ENCODE measurements around the gene SETD7.

DNA sequence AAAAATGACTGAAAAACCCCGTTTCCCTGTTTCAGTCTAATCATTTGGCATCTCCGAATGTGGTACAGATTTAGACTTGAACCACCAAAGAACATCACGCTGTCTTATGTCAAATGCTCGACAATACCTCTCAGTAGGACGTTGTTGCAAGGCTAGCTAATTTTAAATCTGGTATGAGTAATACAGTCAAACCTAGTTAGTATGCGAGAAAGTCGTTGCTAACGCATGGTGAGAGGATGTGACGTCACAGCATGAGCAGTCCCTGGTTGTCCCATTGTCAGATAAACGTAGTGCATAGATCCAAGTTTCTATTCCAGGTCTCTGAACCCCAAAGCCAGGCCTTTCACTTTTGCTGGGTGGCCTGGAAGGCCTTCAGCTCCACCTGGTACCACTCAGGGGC lies 44.7 kb downstream of the SETD7 start:
- TF ChIP-seq, protein P1, sequence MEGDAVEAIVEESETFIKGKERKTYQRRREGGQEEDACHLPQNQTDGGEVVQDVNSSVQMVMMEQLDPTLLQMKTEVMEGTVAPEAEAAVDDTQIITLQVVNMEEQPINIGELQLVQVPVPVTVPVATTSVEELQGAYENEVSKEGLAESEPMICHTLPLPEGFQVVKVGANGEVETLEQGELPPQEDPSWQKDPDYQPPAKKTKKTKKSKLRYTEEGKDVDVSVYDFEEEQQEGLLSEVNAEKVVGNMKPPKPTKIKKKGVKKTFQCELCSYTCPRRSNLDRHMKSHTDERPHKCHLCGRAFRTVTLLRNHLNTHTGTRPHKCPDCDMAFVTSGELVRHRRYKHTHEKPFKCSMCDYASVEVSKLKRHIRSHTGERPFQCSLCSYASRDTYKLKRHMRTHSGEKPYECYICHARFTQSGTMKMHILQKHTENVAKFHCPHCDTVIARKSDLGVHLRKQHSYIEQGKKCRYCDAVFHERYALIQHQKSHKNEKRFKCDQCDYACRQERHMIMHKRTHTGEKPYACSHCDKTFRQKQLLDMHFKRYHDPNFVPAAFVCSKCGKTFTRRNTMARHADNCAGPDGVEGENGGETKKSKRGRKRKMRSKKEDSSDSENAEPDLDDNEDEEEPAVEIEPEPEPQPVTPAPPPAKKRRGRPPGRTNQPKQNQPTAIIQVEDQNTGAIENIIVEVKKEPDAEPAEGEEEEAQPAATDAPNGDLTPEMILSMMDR (IDR thresholded peaks at IDR 0.05 in 4 of 5, conservative IDR thresholded peaks at IDR 0.05 in 1 of 5): no peak
- no peak for TF ChIP-seq POLR2A (IDR thresholded peaks at IDR 0.05)

All from gastrocnemius medialis (tissue), 4 donors.